ENCODE data around the gene GLIS1.

Gene GLIS1

GRCh38 chr1:53505401-53505800 is 233.6 kb downstream of the GLIS1 start:
- no peaks in the 10 kb centered on the region for H3K9me3 ChIP-seq (ENCODE audit: insufficient read depth, low read length, severe bottlenecking)
- no peak overlapping the region for H3K27ac ChIP-seq (ENCODE audit: low read length)
- no peaks in the 10 kb centered on the region for H3K79me2 ChIP-seq (ENCODE audit: insufficient read depth, low read length)
- H3K9ac ChIP-seq (ENCODE audit: low read depth, low read length), result no peak overlapping the region
- no peak for TF ChIP-seq EZH2 (IDR thresholded peaks at IDR 0.05; ENCODE audit: borderline replicate concordance, low read depth, low read length, severe bottlenecking)
- TF ChIP-seq CTCF (IDR thresholded peaks at IDR 0.05; ENCODE audit: borderline replicate concordance, extremely low read depth, low read length, poor library complexity, severe bottlenecking), result no peak
- ATAC-seq (ENCODE audit: insufficient read depth, low read depth) (no peak), DNase-seq (no peak)
- H3K4me1 ChIP-seq (ENCODE audit: insufficient read depth, low read length), result no peaks in the 10 kb centered on the region
- H4K20me1 ChIP-seq (ENCODE audit: insufficient read depth, low read length), result 0 out of 2 replicates have a peak, but pooled peaks cover 2% of the 10 kb centered on the region
- no peak overlapping the region for H3K4me2 ChIP-seq (ENCODE audit: insufficient read depth, low read length)
- H3K36me3 ChIP-seq (ENCODE audit: insufficient read depth, low read length), result no peaks in the 10 kb centered on the region
- no peak overlapping the region for H2AFZ ChIP-seq (ENCODE audit: low read depth, low read length)
- no peaks in the 10 kb centered on the region for H3K27me3 ChIP-seq (ENCODE audit: insufficient read depth, low read length, poor library complexity)
- no peak overlapping the region for H3K4me3 ChIP-seq (ENCODE audit: low read depth in 1 of 2, low read length in 2 of 2)

- no peak overlapping the region for H3K9ac ChIP-seq (ENCODE audit: low read depth, low read length)
- no peak for TF ChIP-seq EZH2 (IDR thresholded peaks at IDR 0.05; ENCODE audit: borderline replicate concordance, low read depth, low read length, severe bottlenecking)
- TF ChIP-seq CTCF (IDR thresholded peaks at IDR 0.05; ENCODE audit: borderline replicate concordance, extremely low read depth, low read length, poor library complexity, severe bottlenecking), result no peak
- no peak overlapping the region for H3K4me2 ChIP-seq (ENCODE audit: insufficient read depth, low read length)
- H3K27ac ChIP-seq (ENCODE audit: low read length), result no peak overlapping the region
- H2AFZ ChIP-seq (ENCODE audit: low read depth, low read length), result no peak overlapping the region
- H3K79me2 ChIP-seq (ENCODE audit: insufficient read depth, low read length), result no peaks in the 10 kb centered on the region
- H3K36me3 ChIP-seq (ENCODE audit: insufficient read depth, low read length), result no peaks in the 10 kb centered on the region
- 0 out of 2 replicates have a peak, but pooled peaks cover 2% of the 10 kb centered on the region for H4K20me1 ChIP-seq (ENCODE audit: insufficient read depth, low read length)
- no peak for DNase-seq
- no peak overlapping the region for H3K4me3 ChIP-seq (ENCODE audit: low read depth in 1 of 2, low read length in 2 of 2)
- H3K9me3 ChIP-seq (ENCODE audit: insufficient read depth, low read length, severe bottlenecking), result no peaks in the 10 kb centered on the region
- H3K27me3 ChIP-seq (ENCODE audit: insufficient read depth, low read length, poor library complexity), result no peaks in the 10 kb centered on the region
- ATAC-seq (ENCODE audit: insufficient read depth, low read depth), result no peak
- no peaks in the 10 kb centered on the region for H3K4me1 ChIP-seq (ENCODE audit: insufficient read depth, low read length)
Observed at GRCh38 chr1:53504901-53505300, 234.1 kb downstream of the GLIS1 start.

- ATAC-seq (ENCODE audit: insufficient read depth, low read depth), result no peak
- TF ChIP-seq EZH2 (IDR thresholded peaks at IDR 0.05; ENCODE audit: borderline replicate concordance, low read depth, low read length, severe bottlenecking), result no peak
- no peak for TF ChIP-seq CTCF (IDR thresholded peaks at IDR 0.05; ENCODE audit: borderline replicate concordance, extremely low read depth, low read length, poor library complexity, severe bottlenecking)
Observed at GRCh38 chr1:53503433-53504217, 235.3 kb downstream of the GLIS1 start.

More at GRCh38 chr1:53503433-53504217, 235.3 kb downstream of the GLIS1 start:
- Histone ChIP-seq H4K20me1 (ENCODE audit: insufficient read depth, low read length) (no peaks in the 10 kb centered on the region), H3K4me3 (ENCODE audit: low read depth in 1 of 2, low read length in 2 of 2) (no peak overlapping the region), H3K36me3 (ENCODE audit: insufficient read depth, low read length) (no peaks in the 10 kb centered on the region), H2AFZ (ENCODE audit: low read depth, low read length) (no peak overlapping the region), H3K27me3 (ENCODE audit: insufficient read depth, low read length, poor library complexity) (no peaks in the 10 kb centered on the region), H3K27ac (ENCODE audit: low read length) (no peak overlapping the region), H3K4me2 (ENCODE audit: insufficient read depth, low read length) (no peak overlapping the region), H3K4me1 (ENCODE audit: insufficient read depth, low read length) (no peaks in the 10 kb centered on the region), H3K9me3 (ENCODE audit: insufficient read depth, low read length, severe bottlenecking) (no peaks in the 10 kb centered on the region), H3K79me2 (ENCODE audit: insufficient read depth, low read length) (no peaks in the 10 kb centered on the region), H3K9ac (ENCODE audit: low read depth, low read length) (no peak overlapping the region)
- DNase-seq, result no peak

All from DND-41 (cell line).